ENCODE results near the gene CELSR1. TPM values are rescaled to one million over a fixed set of nuclear protein-coding genes. Genes with fewer than 3 reads are reported as not detected.

CELSR1 gene
- total RNA-seq, 2 donors from 2014 or later: 1.5 to 6.7 TPM

DNA sequence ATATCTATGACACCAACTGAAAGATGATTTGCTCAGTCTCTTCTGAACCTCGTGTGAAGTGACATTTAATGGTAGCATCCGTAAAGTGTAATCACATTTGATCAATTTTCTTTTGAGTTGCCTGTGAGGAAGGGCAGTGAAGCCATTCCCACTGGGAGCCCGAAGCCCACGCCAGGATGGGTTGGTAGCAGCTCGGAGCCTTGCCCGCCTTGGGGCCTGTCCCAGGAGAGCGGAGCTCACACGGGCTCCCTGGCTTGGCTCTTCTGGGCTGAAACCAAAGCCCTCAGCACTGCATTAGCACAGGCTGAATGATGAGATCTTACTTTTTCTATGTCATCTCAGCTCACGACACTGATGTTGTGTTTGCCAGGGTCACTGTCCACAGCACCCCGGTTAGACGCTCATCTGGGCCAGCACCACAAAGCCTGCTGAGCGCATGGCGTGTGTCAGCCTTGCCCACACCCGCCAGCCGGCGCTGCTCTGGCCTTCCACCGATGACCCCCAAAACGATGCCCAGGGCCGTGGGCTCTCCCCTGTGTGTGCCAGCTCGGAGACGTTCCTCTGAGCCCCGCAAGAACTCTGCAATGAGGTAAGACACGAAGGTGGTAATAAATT, 211.2 kb downstream of the CELSR1 start:
- Histone ChIP-seq H3K36me3 (no peaks in the 10 kb centered on the region), H3K9me3 (no peaks in the 10 kb centered on the region), H3K27me3 (replicated peaks; ENCODE audit: insufficient read depth) (no peaks in the 10 kb centered on the region), H3K27ac (no peak overlapping the region), H3K4me3 (no peak overlapping the region), H3K4me1 (ENCODE audit: control insufficient read depth in 1 of 2, low read depth in 2 of 2) (no peaks in the 10 kb centered on the region)
- DNase-seq (ENCODE audit: low spot score) (no peak), ATAC-seq (ENCODE audit: insufficient number of reproducible peaks, low FRiP score, low read depth) (no peak)
- no peak for TF ChIP-seq CTCF (IDR thresholded peaks at IDR 0.05)

GRCh38 chr22:46323162-46323561, 214.3 kb downstream of the CELSR1 start:
- no peaks in the 10 kb centered on the region for H3K27me3 ChIP-seq (replicated peaks; ENCODE audit: insufficient read depth)

GRCh38 chr22:46322711-46323110, 214.7 kb downstream of the CELSR1 start:
- Histone ChIP-seq H3K4me3 (no peak overlapping the region), H3K27me3 (replicated peaks; ENCODE audit: insufficient read depth) (no peaks in the 10 kb centered on the region), H3K9me3 (no peaks in the 10 kb centered on the region), H3K27ac (no peak overlapping the region), H3K36me3 (no peaks in the 10 kb centered on the region), H3K4me1 (ENCODE audit: control insufficient read depth in 1 of 2, low read depth in 2 of 2) (no peaks in the 10 kb centered on the region)
- ATAC-seq (ENCODE audit: insufficient number of reproducible peaks, low FRiP score, low read depth) (no peak), DNase-seq (ENCODE audit: low spot score) (no peak)
- TF ChIP-seq CTCF (IDR thresholded peaks at IDR 0.05): no peak

More at GRCh38 chr22:46323162-46323561, 214.3 kb downstream of the CELSR1 start:
- H3K27ac ChIP-seq: no peak overlapping the region
- H3K36me3 ChIP-seq: no peaks in the 10 kb centered on the region
- H3K9me3 ChIP-seq: no peaks in the 10 kb centered on the region
- H3K4me1 ChIP-seq (ENCODE audit: control insufficient read depth in 1 of 2, low read depth in 2 of 2): no peaks in the 10 kb centered on the region
- ATAC-seq (ENCODE audit: insufficient number of reproducible peaks, low FRiP score, low read depth): no peak
- DNase-seq (ENCODE audit: low spot score): no peak
- H3K4me3 ChIP-seq: no peak overlapping the region
- no peak for TF ChIP-seq CTCF (IDR thresholded peaks at IDR 0.05)

GRCh38 chr22:46320716-46321386, 216.6 kb downstream of the CELSR1 start:
- H3K36me3 ChIP-seq: no peaks in the 10 kb centered on the region
- ATAC-seq (ENCODE audit: insufficient number of reproducible peaks, low FRiP score, low read depth) (no peak), DNase-seq (ENCODE audit: low spot score) (no peak)
- no peak overlapping the region for H3K27ac ChIP-seq
- H3K4me3 ChIP-seq: no peak overlapping the region
- H3K27me3 ChIP-seq (replicated peaks; ENCODE audit: insufficient read depth): no peaks in the 10 kb centered on the region
- H3K9me3 ChIP-seq: no peaks in the 10 kb centered on the region
- H3K4me1 ChIP-seq (ENCODE audit: control insufficient read depth in 1 of 2, low read depth in 2 of 2): no peaks in the 10 kb centered on the region
- TF ChIP-seq CTCF (IDR thresholded peaks at IDR 0.05): no peak

DNA sequence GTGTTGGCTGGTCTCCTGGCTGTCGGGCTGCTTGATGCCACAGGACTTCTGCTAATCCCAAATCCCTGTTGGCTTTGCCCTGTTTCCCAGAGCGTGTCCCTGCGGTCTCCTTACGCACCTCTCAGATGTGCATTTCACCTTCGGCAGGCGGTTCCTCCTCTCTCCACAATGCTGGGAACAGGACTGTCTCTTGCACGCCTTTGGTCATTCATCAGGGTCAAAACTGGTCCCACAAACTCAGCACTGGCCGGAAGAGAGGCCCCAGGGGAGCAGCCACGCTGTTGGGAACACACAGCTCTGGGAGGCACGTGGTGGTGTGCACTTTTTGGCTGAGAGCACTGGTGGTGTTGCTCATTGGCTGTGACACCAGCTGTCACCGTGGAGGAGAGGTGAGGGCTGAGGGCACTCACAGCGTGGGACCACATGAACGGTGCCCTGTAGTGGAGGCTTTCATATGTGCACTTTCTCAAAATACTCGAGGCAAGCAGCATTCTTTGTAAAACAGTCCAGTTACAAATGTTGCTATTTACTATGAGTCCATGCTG, 217.2 kb downstream of the CELSR1 start:
- TF ChIP-seq CTCF (IDR thresholded peaks at IDR 0.05): no peak
- H3K9me3 ChIP-seq: no peaks in the 10 kb centered on the region
- no peak overlapping the region for H3K27ac ChIP-seq
- H3K4me1 ChIP-seq (ENCODE audit: control insufficient read depth in 1 of 2, low read depth in 2 of 2): no peaks in the 10 kb centered on the region
- H3K36me3 ChIP-seq: no peaks in the 10 kb centered on the region
- H3K4me3 ChIP-seq: no peak overlapping the region
- H3K27me3 ChIP-seq (replicated peaks; ENCODE audit: insufficient read depth): no peaks in the 10 kb centered on the region
- DNase-seq (ENCODE audit: low spot score) (no peak), ATAC-seq (ENCODE audit: insufficient number of reproducible peaks, low FRiP score, low read depth) (no peak)

Data from thoracic aorta (tissue), 2 donors.